Urinary bladder (tissue), 4 donors: ENCODE data around the gene SYMPK. TPM values are rescaled to one million over a fixed set of nuclear protein-coding genes. Genes with fewer than 3 reads are reported as not detected.
A peak's percentile ranks its signal among the peaks of the same experiment; 100 is the strongest.

ENCODE experiments used
- DNase-seq: peaks from one replicate; pipeline ENCODE4 v3.0.0-alpha.2; 2015; ENCODE audit errors: extremely low spot score
- H3K27ac ChIP-seq: one replicate; pipeline ENCODE4 v1.5.1; 2013; ENCODE audit warnings: low read depth, mild to moderate bottlenecking, moderate library complexity
- H3K36me3 ChIP-seq: one replicate; pipeline ENCODE4 v1.6.1; 2013; ENCODE audit warnings: mild to moderate bottlenecking, moderate library complexity; ENCODE audit not compliant: insufficient read depth
- H3K4me1 ChIP-seq: one replicate; pipeline ENCODE4 v1.6.1; 2013; ENCODE audit warnings: mild to moderate bottlenecking, moderate library complexity; ENCODE audit not compliant: insufficient read depth
- H3K4me3 ChIP-seq: one replicate; pipeline ENCODE4 v1.5.1; 2013; ENCODE audit warnings: low read depth, low read length
- WGBS: extraction: QIAGEN DNeasy Blood & Tissue Kit; methylation state at CpG from one replicate; pipeline ENCODE4 v1.1.7; 2013; 5-methylcytosine and 5-hydroxymethylcytosine counted together
- polyA plus RNA-seq: library from polyadenylated mRNA; stranded (reverse); fragments of 200-250 nt; gene quantifications from one replicate; pipeline ENCODE4 v1.2.3, GENCODE V29; 2013
- total RNA-seq: library from RNA; depleted of rRNA; stranded (reverse); fragments of >200 nt; gene quantifications from one replicate; pipeline ENCODE4 v1.2.3, GENCODE V29; 2014
- donor health status: healthy with polysubstance abuse.
- donor health status: healthy.

The SYMPK gene
- total and polyA plus RNA-seq, 2 donors = 22.5 to 38.9 TPM

DNA sequence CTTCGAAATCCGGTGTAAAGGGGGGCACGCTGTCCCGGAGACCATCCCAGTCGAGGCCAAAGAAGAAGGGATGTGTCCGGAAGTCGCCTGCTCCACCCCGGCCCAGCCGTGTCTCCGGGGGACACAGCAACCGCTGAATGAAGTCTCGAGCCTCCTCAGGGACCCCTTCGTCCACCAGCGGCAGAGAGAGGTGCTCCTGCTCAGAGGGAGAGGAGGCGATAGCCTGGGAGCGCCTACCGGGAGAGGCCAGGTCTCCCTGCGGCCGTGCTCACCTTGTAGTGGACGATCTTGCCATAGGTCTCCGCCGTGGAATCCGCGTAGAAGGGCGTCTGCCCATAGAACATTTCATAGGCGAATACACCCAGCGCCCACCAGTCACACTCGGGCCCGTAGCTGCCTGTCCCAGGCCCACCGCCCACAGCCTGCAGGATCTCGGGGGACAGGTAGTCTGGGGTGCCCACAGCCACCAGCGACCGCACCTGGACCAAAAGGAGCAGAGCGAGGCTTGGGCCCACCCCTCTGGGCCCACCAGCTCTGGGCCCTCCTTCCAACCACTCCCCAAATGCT is 85.5 kb downstream of the SYMPK start:
- no peaks in the 10 kb centered on the region for H3K36me3 ChIP-seq
- H3K4me1 ChIP-seq = peaks cover 4% of the 10 kb centered on the region
- WGBS = 93% methylated on average over 34 of the region's 34 CpGs
- H3K27ac ChIP-seq = no peak overlapping the region
- DNase-seq = no peak
- no peak overlapping the region for H3K4me3 ChIP-seq

DNA sequence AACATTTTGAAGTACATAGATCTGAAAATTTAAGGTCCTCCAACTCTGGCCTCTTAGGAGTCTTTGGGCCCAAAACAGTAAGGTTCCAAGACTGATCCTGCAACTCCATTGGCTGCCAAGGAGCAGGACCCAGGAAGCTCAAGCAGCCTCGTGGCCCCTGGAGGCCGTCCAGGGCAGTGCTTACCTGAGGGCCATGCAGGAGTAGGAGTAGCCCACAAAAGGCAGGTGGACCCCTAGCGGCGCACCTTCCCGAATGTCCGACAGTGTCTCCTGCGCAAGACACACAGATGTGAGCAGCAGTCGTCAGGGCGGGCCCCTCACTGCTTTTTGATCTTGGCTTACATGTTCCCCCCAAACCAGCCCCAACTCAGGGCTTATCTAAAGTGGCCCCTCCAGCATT is 88.2 kb downstream of the SYMPK start:
- Histone ChIP-seq H3K36me3 (no peaks in the 10 kb centered on the region), H3K27ac (no peak overlapping the region)

DNA sequence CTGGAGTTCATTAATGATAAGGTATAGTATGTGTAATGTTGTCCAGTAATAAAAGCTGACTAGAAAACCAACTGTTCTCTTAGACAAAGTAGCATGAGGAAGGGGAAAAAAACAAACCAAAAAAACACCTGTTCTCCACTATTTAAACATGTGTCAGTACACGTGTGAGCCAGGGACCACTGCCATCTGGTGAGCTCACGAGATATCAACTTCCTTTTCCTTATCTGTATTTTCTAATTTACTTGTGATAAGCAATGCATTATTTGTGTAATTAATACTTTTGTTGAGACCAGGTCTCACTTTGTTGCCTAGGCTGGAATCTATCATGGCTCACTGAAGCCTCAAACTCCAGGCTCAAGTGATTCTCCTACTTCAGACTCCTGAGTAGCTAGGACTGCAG is 89.6 kb downstream of the SYMPK start:
- Histone ChIP-seq H3K4me3 (no peak overlapping the region), H3K4me1 (no peaks in the 10 kb centered on the region), H3K27ac (no peak overlapping the region), H3K36me3 (no peaks in the 10 kb centered on the region)
- DNase-seq = no peak
- WGBS = 32% methylated on average over 2 of the region's 2 CpGs

More for the DNA sequence above, 88.2 kb downstream of the SYMPK start:
- no peak for DNase-seq
- Histone ChIP-seq H3K4me3 (no peak overlapping the region), H3K4me1 (no peaks in the 10 kb centered on the region)
- 79% methylated on average over 9 of the region's 9 CpGs for WGBS

DNA sequence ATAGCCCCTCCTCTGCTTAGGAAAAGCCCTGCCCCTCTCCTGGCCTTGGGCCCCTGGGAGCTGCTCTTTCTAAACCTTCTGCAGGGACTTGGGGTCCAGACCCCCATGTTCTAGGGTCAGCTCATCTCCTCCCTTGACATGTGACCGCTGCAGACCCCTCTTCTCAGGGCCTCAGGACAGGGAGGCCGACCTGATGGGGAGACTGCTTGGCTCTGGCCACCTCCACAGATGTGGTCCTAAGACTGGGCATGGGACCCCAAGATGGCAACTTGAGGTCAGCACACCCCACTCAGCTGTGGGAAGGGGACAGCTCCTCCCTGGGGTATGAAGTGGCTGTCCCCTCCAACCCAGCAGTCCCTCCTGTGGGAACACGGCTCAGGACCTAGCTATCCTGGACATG is 90.0 kb downstream of the SYMPK start:
- WGBS = 85% methylated on average over 3 of the region's 3 CpGs
- no peak for DNase-seq
- H3K4me1 ChIP-seq = no peaks in the 10 kb centered on the region
- H3K27ac ChIP-seq = no peak overlapping the region
- no peak overlapping the region for H3K4me3 ChIP-seq
- H3K36me3 ChIP-seq = no peaks in the 10 kb centered on the region

DNA sequence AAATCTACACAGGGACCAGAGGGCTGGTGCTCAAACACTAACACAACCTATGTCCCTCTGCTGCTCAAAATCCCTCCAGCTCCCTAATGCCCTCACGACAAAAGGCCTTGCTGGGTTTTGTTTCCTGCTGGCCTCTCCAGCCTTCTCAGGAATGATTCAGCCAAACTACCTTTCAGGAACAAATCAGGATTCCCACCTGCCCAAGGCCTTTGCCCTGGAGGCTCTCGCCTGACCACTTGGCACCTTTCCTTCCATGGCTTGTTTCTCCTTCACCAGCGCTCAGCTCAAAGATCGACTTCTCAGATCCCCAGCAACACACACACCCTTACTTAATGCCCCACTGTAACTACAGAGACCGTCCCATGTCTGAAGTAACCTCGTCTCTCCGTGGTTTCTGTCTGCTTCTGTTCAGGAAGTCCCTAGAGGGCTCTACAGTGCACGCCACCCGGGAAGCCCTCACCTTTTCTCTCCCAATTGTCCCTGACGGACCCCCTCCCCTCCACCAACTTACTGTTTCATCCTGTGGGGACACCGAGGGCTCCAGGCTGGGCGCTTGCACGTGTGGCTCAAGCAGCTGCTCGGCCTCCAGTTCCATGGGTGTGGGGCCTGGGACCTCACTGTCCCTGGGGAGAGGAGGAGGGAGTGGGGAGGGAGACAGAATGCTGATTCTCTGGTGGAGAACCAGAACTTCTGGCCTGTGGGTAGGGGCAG is 90.7 kb downstream of the SYMPK start:
- 77% methylated on average over 14 of the region's 14 CpGs for WGBS
- DNase-seq = no peak
- Histone ChIP-seq H3K36me3 (no peaks in the 10 kb centered on the region), H3K4me3 (no peak overlapping the region), H3K27ac (no peak overlapping the region), H3K4me1 (no peaks in the 10 kb centered on the region)

DNA sequence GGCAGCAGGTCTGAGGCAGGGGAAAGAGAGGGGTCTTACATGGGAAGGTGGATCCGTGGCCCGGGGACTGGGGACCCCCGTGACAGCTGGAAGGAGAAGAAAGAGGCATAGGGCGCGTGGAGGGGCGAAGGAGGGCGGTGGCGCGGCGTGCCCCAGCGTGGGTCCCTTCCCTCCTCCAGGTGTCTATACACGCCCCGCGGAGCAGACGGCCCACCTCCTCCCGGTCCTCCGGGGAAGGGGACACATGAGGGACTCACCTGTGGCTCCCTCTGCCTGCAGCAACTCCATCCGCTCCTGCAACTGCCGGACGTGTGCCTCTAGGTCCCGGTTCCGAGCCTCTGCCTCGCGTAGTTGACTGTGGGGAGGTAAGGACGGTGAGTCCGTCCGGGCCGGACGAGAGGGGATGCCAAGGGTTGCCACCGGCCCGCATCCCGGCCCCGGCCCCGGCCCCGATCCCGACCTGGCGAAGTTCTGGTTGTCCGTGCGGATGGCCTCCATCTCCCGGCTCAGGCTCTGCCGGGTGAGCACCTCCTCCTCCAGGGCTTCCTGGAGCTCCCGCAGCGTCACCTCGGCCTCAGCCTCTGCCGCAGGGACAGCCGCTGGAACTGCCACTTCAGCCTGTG is 91.5 kb downstream of the SYMPK start:
- no peaks in the 10 kb centered on the region for H3K36me3 ChIP-seq
- H3K27ac ChIP-seq = peak overlapping the region; percentile 82
- no peaks in the 10 kb centered on the region for H3K4me1 ChIP-seq
- H3K4me3 ChIP-seq = no peak overlapping the region
- 80% methylated on average over 46 of the region's 46 CpGs for WGBS
- DNase-seq = no peak

DNA sequence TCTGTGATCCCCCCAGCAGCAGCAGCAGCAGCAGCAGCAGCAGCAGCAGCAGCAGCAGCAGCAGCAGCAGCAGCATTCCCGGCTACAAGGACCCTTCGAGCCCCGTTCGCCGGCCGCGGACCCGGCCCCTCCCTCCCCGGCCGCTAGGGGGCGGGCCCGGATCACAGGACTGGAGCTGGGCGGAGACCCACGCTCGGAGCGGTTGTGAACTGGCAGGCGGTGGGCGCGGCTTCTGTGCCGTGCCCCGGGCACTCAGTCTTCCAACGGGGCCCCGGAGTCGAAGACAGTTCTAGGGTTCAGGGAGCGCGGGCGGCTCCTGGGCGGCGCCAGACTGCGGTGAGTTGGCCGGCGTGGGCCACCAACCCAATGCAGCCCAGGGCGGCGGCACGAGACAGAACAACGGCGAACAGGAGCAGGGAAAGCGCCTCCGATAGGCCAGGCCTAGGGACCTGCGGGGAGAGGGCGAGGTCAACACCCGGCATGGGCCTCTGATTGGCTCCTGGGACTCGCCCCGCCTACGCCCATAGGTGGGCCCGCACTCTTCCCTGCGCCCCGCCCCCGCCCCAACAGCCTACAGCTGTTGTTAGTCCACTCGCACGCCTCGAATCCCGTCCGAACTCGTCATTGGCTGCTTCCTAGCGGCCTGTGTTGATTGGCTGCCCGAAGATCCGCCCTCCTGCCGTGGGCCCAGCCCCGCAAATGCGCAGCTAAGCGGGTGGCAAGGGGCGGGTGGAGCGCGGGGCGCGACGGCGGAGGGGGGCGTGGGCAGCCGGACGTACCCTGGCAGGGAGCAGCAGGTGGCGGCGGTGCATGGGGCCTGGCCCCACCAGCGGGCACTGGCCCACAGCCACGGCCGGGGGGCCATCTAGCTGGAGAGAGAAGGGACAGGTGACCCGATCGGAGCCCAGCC is 92.5 kb downstream of the SYMPK start:
- H3K4me3 ChIP-seq = peak overlapping the region; percentile 76
- peak overlapping the region; percentile 82 for H3K27ac ChIP-seq
- H3K4me1 ChIP-seq = no peaks in the 10 kb centered on the region
- no peaks in the 10 kb centered on the region for H3K36me3 ChIP-seq
- DNase-seq = peak; percentile 95
- 1% methylated on average over 79 of the region's 79 CpGs for WGBS

DNA sequence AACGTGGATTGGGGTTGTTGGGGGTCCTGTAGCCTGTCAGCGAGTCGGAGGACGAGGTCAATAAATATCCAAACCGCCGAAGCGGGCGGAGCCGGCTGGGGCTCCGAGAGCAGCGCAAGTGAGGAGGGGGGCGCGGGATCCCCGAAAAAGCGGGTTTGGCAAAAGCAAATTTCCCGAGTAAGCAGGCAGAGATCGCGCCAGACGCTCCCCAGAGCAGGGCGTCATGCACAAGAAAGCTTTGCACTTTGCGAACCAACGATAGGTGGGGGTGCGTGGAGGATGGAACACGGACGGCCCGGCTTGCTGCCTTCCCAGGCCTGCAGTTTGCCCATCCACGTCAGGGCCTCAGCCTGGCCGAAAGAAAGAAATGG is 93.1 kb downstream of the SYMPK start:
- Histone ChIP-seq H3K4me3 (peak overlapping the region; percentile 76), H3K27ac (peak overlapping the region; percentile 42), H3K4me1 (no peaks in the 10 kb centered on the region), H3K36me3 (no peaks in the 10 kb centered on the region)
- DNase-seq = no peak
- under 1% methylated on average over 28 of the region's 28 CpGs for WGBS

- Histone ChIP-seq H3K36me3 (no peaks in the 10 kb centered on the region), H3K4me1 (no peaks in the 10 kb centered on the region), H3K4me3 (peak within 1 kb of the TSS; percentile 76), H3K27ac (peak within 1 kb of the TSS; percentile 87)
- under 1% methylated on average over 70 of the region's 70 CpGs for WGBS
- peak; percentile 95 for DNase-seq
These were observed 93.8 kb downstream of the SYMPK start, which contains the start of gene SIX5 for GRCh38 chr19:45768984-45769782. TSS of gene SIX5 (minus strand) at chr19:45769252. CDS start at chr19:45768844, 408 bp downstream.

GRCh38 chr19:45768655-45768983 is 94.3 kb downstream of the SYMPK start:
- Histone ChIP-seq H3K4me1 (no peaks in the 10 kb centered on the region), H3K4me3 (peak overlapping the region; percentile 76), H3K36me3 (no peaks in the 10 kb centered on the region), H3K27ac (peak overlapping the region; percentile 87)
- DNase-seq = no peak
- WGBS = under 1% methylated on average over 27 of the region's 33 CpGs

DNA sequence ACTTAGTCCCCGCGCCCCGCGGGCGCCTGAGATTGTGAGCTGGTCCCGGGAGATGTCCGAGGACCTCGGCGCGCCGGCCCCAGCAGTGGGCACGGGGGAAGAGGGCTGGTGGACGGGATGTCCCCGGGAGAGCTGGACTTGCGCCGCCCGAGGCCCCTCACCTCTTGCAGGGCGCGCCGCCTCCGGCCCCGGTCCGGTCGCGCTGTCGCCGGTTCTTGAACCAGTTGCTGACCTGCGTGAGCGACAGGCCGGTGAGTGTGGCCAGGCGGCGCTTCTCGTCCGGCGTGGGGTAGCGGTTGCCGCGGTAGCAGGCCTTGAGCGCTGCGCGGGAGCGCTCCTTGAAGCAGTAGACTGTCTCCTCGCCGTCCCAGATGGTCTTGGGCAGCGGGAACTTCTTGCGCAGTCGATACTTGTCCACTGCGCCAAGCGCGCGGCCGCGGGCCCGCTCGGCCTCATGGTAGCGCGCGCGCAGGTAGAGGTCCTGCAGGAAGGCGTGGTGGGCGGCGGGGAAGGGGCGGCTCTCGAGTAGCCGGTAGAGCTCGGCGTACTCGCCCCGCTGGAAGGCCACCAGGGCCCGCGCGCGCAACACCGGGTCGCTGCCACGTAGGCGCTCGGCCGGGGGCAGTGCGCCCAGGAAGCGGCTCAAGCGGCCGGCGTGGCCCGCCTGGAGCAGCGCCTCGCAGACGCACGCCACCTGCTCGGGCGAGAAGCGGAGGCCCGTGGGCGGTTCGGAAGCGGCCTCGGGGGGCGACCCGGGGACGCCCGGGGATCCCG is 94.9 kb downstream of the SYMPK start:
- peak overlapping the region; percentile 76 for H3K4me3 ChIP-seq
- H3K27ac ChIP-seq = peak overlapping the region; percentile 87
- no peaks in the 10 kb centered on the region for H3K4me1 ChIP-seq
- DNase-seq = no peak
- no peaks in the 10 kb centered on the region for H3K36me3 ChIP-seq
- WGBS = under 1% methylated on average over 102 of the region's 102 CpGs

DNA sequence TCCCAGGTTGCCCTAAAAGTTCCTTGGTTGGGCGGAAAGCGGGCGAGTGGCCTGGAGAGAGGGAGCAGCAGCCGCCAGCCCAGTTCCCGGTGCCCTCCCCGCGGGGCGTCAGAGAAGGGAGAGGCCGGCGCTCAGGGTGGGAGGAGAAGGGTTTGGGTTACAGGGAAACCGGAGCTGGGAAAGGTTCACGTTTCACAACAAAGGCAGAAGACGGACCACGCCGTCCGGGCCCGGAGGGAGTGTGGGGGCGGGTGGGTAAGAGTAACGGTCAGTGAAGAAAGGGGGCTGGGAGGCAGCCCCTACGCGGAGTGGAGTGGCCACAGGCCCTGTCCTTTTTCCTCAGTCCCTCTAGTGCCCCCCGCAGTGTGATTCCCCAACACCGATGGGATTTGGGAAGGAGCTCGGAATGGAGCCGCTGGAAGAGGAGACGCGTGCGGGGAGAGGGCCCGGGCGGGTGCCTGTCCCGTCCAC is 95.5 kb downstream of the SYMPK start:
- Histone ChIP-seq H3K4me1 (no peaks in the 10 kb centered on the region), H3K27ac (peak overlapping the region; percentile 87), H3K36me3 (no peaks in the 10 kb centered on the region), H3K4me3 (peak overlapping the region; percentile 76)
- WGBS = 5% methylated on average over 31 of the region's 31 CpGs
- peak; percentile 79 for DNase-seq
